A204.1 (cell line): Measurements from ENCODE around the gene ZNF714.
"Not testable (repeated sequence)": the region's sequence is repeated elsewhere in the genome, so short reads cannot be mapped to it uniquely, and the experiment has no call there.

Experiments
- FAIRE-seq: peaks from 2 replicates; lab custom pipeline; 2012; peaks lifted over from hg19 to GRCh38; lab: Jason Lieb, UNC

The ZNF714 gene

DNA sequence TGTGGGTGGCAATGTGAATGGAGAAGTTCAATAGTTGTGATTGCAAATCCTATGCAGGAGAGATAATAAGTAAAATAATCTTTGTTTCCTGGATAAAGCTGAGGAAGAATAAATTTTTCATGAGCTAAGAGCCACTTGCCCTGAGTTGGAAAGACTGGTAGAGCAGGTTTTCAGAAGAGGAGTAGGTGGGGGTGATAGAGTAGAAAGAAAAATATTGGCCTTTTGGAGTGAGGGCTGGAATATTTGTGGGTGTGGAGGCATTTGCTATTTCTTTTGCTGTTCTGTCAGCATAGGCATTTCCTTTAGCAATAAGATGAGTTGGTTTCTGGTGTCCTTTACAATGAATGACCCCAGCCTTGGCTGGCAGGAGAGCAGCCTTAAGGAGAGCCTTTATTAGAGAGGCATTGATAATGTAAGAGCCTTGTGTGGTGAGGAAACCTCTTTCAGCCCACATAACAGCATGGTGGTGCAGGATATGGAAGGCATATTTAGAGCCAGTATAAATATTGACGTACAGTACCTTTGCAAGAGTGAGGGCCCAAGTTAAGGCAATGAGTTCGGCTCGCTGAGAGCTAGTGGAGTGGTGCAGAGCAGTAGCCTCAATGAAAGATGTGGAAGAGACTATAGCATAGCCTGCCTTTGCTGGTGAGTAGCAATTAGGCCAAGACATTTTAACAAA is 48.2 kb downstream of the ZNF714 start:
- no peak for FAIRE-seq

DNA sequence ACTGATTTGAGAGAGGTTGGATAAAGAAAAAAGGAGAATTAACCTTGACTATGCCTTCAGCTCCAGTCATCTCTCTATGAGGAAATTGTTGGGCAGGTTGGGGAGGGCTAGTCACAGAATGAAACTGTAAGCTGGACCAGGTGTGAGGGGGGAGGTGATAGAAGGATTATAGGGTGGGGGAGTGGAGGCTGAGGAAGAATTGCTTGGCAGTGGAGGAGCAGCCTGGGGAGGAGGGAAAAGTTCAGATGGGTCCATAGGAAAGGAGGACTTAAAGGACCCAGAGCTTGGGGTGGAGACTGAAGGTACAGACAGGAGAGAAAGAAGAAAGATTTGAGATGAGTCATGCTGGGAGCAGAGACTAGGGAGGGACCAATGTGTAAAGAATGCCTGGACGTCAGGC is 51.6 kb downstream of the ZNF714 start:
- FAIRE-seq = no peak

DNA sequence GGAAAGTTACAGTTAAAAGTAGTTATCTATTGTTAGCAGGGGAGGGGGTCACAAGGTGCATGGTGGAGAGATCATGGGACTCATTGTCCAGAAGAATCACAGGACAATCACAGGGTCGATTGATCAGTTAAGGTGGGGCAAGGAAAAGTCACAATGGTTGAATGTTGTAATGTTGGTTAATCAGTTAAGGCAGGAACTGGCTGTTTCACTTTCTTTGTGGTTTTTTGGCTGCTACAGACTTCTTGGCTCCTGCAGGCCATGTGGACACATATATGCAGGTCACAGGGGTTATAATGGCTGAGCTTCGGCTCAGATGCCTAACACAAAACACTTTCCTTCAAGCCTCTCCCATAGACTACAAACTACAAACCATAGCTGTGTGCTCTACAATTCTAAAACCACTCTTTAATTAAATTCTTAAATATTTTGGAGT is 52.9 kb downstream of the ZNF714 start:
- FAIRE-seq = no peak

DNA sequence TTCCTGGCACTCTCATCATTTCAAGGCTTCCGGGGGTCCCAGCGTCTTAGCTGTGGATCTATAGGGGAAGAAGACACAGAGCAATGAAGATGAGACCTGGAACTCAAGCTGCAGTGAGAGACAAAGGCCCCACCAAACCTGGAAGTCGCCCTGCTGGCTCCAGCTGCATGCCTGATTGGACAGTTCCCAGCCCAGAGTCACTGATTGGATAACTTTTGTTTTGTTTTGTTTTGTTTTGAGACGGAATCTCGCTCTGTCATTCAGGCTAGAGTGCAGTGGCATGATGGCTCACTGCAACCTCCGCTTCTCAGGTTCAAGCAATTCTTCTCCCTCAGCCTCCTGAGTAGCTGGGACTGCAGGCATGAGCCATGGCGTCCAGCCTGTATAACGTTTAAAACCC is 53.4 kb downstream of the ZNF714 start:
- FAIRE-seq = no peak

DNA sequence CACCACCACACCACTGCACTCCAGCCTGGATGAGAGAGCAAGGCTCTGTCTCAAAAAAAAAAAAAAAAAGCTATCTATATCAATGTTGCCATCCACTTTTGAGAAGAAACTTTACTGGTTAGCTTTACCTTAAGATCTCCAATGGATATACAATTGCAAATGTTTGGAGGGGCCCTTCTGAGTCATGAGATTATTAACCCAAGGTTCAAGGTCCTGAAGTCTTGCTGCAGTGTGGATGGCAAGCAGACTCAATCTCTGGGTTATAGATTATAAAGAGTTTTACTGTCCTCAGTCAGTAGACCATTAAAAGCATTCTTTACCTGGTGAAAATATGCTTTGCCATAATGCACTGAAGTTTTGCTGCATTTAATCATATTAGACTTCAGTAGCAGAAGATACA is 56.1 kb downstream of the ZNF714 start:
- FAIRE-seq = no peak

DNA sequence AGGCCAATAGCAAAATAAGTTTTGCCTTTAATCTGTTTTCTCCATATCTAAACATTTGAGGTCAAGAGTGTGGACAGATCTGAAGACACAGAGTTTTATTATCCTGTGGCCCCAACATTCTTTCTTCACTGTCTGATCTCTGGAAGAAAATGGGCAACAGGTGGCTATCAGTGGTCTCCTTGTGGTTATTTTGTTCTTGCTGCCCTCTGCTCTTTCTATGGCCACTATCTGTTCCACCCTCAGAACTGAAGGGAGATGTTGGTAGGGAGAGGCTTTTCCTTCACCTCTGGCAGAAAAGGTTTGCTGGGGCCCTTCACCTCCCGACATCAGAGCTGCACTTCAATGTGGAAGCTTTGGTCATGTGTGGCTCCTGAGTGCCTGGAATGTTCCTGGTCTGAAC is 59.0 kb downstream of the ZNF714 start:
- FAIRE-seq = not testable (repeated sequence)

DNA sequence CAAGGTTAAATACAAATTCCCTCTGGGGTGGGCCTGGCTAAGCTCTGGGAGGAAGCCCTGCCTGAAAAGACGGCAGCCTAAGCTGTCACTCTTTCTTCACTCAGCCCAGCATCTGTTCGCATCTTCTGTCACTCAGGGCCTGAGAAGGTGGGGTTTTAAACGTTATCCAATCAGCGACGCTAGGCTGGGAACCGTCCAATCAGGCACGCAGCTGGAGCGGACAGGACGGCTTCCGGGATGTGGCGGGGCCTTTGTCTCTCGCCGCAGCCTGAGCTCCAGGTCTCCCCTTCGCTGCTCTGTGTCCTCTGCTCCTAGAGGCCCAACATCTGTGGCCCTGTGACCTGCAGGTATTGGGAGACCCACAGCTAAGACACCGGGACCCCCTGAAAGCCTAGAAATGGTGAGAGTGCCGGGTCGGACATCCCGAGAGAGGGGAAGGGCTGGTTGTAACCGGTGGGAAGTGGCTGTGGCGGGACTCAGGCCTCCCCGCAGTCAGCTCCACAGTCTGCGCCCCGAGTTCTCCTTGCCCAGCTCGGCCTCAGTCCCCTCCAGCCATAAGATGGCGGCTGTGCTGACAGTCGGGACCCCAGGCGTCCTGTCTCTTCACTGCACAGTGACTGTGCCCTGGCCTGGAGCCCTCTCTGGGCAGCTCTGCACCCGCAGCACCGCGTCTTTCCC is 59.9 kb downstream of the ZNF714 start, which contains the start of gene ZNF431:
ZNF431 (plus strand) TSS at position 254 of the 678 bp plus-strand sequence; CDS start at position 398, 144 bp downstream.
- FAIRE-seq = no peak

DNA sequence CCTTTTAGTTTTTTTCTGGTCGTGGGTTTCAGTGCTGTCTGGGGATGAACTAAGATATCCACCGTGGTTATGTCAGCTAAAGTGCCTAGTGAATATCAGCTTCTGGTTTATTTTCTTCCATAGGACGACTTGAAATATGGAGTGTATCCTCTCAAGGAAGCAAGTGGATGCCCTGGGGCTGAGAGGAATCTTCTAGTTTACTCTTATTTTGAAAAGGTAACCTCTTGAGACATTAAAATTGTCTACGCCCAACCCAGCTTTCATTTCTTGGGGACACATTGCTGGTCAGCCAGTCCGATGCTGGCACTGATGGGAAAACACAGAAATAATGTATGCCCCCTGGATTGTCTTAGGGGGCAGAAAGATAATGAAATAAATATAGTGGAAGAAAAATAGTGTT is 61.4 kb downstream of the ZNF714 start:
- no peak for FAIRE-seq

DNA sequence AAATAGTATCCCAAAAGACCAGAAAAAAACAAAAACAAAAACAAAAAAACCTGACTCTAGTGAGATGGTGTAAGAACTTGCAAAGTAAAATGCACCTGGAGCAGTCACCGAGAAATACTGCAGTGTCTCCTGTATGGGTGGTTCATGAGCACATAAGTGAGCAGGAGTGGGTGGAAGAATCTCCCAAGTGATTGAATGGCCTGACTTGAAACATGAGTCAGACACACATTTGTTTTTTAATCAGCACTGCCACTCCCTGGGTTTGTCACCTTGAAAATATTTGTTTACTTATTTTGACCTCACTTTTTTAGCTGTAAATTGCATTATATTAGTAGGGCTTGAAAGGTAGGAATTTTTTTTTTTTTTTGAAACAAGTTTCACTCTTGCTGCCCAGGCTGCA is 61.9 kb downstream of the ZNF714 start:
- FAIRE-seq = no peak

DNA sequence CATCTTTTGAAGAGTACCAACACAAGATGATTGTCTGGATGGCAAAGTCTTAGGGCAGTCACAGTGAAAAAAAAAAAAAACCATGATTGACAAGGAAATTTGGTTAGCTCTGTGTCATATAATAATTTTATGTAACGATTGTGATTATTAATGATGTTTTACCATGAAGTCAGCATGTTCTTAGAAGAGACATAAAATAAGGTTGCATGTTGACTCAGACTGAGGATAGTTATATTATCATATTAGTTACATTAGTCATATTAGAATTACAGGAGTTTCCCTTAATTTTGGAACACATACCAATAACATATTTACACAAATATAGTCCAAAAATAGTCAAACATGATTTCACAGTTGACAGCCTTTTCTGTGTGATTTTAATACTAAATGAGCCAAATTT is 65.5 kb downstream of the ZNF714 start:
- FAIRE-seq = no peak

DNA sequence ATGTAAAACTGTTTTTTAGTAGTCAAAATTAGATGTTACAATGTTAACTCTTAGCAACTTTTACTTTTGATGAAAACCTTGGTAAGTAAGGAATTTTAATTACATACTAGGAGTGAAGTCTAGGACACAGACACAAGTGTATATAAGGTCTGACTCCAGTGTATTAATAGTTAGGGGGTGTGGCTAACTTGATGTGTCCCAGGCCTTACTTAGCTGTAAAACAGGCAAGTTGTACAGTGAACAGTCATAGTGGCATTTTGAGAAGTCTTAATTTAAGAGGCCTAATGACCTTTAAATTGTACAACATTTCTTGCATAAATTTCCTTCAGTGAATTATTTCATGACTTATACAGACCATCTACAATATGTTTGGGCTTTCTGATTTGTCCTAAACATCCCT is 66.7 kb downstream of the ZNF714 start:
- FAIRE-seq = no peak

DNA sequence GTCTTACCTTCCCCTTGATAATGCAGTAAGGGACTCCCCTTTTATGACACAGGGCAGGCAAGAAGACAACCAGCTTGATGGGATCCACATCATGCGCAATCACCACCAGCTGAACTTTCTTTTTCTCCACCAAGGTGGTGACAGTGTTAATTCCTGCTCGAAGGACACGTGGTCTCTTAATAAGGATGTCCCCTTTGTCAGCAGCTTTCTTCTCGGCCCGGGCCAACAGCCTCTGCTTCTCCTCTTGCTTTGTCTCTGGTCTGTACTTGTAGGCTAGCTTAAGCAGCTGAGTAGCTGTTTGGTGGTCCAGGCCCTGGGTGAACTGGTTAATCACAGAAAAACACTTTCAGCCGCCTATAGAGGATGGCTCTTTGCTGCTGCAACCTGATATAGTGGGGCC is 67.9 kb downstream of the ZNF714 start:
- FAIRE-seq = no peak

DNA sequence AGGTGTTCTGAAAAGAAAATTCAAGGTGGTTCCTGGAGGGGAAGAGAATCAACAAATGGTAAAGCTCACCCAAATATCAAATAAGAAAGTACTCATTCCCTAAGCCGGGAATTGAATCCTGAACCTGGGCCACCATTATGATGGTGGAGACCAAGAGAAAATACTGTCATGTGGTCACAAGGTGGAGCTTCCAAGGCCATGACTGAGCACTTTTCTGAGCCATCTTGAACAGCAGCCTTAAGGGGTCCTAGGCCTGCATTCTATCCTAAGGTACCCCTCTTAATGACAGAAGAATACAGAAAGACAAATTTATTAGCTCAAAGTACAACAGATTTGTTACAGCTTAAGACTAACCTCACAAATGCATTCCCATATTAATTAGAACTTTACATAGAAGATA is 69.5 kb downstream of the ZNF714 start:
- no peak for FAIRE-seq

DNA sequence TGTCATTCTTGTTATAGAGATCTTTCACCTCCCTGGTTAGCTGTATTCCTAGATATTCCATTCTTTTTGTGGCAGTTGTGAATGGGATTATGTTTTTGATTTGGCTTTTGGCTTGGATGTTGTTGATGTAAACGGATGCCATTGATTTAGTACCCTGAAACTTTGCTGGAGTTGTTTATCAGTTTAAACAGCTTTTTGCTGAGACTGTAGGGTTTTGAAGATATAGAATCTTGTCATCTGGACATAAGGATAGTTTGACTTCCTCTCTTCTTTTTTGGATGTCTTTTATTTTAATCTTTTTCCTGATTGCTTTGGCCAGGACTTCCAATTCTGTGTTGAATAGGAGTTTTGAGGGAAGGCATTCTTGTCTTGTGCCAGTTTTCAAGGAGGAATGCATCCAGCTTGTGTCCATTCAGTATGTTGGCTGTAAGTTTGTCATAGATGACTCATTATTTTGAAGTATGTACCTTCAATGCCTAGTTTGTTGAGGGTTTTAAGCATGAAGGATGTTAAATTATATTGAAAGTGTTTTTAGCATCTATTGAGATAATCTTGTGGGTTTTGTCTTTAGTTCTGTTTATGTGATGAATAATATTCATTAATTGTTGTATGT is 76.6 kb downstream of the ZNF714 start:
- no peak for FAIRE-seq

DNA sequence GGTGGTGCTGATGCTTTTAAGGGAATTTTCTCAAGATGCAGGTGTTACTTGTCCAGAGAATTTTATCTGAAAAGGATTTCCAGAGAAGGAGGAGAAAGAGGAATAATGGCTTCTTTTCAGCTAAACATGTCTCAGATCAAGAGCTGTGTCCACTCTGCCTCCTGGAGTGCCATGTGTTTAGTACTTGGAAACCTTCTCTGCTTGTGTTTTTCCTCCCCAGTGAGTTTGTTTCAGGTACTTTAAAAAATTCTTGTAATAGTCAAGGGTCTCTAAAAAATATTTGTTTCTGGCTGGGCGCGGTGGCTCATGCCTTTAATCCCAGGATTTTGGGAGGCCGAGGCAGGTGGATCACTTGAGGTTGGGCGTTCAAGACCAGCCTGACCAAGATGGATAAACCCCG is 82.5 kb downstream of the ZNF714 start:
- no peak for FAIRE-seq

DNA sequence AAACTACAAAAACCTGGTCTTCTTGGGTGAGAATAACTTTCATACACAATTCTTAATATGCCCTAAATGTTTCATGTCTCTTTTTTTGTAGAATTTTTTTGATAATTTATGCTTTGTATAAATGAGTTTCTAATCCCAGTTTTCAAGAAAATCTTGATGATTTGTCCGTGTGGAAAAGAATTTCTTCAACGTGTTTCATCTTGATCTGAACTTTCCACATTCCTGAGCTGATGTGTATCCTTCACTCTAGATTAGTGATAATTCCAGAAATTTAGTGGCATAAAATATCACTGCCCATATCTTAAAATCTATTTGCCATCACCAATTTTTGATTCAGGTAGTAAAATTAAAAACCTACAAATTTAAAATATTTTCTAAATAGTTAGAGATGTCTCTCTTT is 84.4 kb downstream of the ZNF714 start:
- peak; percentile 43 for FAIRE-seq
